Vagina (tissue), 2 donors: ENCODE data around the gene BMPR1B. TPM values are rescaled to one million over a fixed set of nuclear protein-coding genes. Genes with fewer than 3 reads are reported as not detected.
A peak's percentile ranks its signal among the peaks of the same experiment; 100 is the strongest.

ENCODE experiments used
- DNase-seq, 2 donors: peaks; one replicate each; pipeline ENCODE4 v3.0.0-alpha.2; 2017; ENCODE audit errors: extremely low spot score in 2 of 2
- H3K27ac ChIP-seq: fragments of 200-600 bp; sonication (generic); one replicate; pipeline ENCODE4 v1.5.1; 2019
- H3K27me3 ChIP-seq: fragments of 200-600 bp; sonication (generic); one replicate; pipeline ENCODE4 v1.5.1; 2019
- H3K36me3 ChIP-seq, 2 donors: fragments of 200-600 bp; sonication (generic); one replicate each; pipeline ENCODE4 v1.5.1; 2017 to 2019
- H3K4me1 ChIP-seq: fragments of 200-600 bp; sonication (generic); one replicate; pipeline ENCODE4 v1.5.1; 2019
- H3K4me3 ChIP-seq, 2 donors: fragments of 200-600 bp; sonication (generic); 1 replicate in 1 of 2; 2 replicates in 1 of 2; pipeline ENCODE4 v1.5.1; 2016 to 2019
- H3K9me3 ChIP-seq: fragments of 200-600 bp; sonication (generic); one replicate; pipeline ENCODE4 v1.5.1; 2019
- POLR2A ChIP-seq, 2 donors: fragments of 450-650 bp; IDR thresholded peaks; one replicate each; pipeline ENCODE4 v1.6.1; 2017; ENCODE audit warnings: antibody characterized with exemption in 2 of 2, mild to moderate bottlenecking in 2 of 2, moderate library complexity in 2 of 2
- POLR2AphosphoS5 ChIP-seq, 2 donors: sonication (generic); formaldehyde crosslinking; IDR thresholded peaks; one replicate each; pipeline ENCODE4 v1.9.0; 2017; ENCODE audit warnings: antibody characterized with exemption in 2 of 2, mild to moderate bottlenecking in 2 of 2, low read depth in 1 of 2; ENCODE audit not compliant: insufficient read depth in 1 of 2
- intact Hi-C: fragments of 100-400 bp; cut with DNase I; formaldehyde crosslinking; loops from one replicate; pipeline ENCODE4 v1.15.1; 2023
- total RNA-seq: library from RNA; depleted of rRNA; stranded (reverse); fragments of >200 nt; gene quantifications from one replicate; pipeline ENCODE4 v1.2.3, GENCODE V29; 2016
- TF ChIP-seq, protein P1 (sequence below), 3 experiments: fragments of 450-650 bp in 2 of 3; fragments of 200-600 bp in 1 of 3; sonication (generic) in 1 of 3; IDR thresholded peaks; one replicate each; pipeline ENCODE4 v1.5.1; 2017 to 2019; ENCODE audit warnings: antibody characterized with exemption in 3 of 3, mild to moderate bottlenecking in 2 of 3, moderate library complexity in 2 of 3

BMPR1B gene
- total RNA-seq, 1 donor from 2014 or later, result 0.49 TPM

DNA sequence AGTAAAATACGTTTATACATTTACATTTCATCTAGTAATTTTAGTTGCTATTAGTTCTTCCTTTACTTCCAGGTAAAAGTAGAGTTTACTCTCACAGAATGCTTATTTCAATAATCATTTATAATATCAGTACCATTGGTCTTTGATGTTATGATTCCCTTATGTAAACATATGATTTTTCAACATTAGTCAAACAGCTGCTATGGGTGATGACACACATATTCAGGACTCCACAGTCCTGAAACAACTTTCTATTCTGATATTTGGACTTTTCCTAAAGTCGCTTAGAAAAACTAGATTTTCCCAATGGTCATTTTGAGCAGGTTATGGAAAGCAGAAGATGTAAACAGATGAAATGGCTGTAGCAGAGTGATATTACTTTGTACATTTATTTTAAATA, 421.2 kb downstream of the BMPR1B start:
- intact Hi-C loops, result no loop called here
- Histone ChIP-seq H3K9me3 (no peaks in the 10 kb centered on the region), H3K4me1 (no peaks in the 10 kb centered on the region), H3K27ac (no peak overlapping the region), H3K4me3 (no peak overlapping the region), H3K27me3 (no peaks in the 10 kb centered on the region), H3K36me3 (no peaks in the 10 kb centered on the region)
- no peak for DNase-seq
- TF ChIP-seq POLR2AphosphoS5 (IDR thresholded peaks at IDR 0.05; ENCODE audit: insufficient read depth in 1 of 2, low read depth in 1 of 2) (no peak), POLR2A (IDR thresholded peaks at IDR 0.05) (no peak)
- TF ChIP-seq, protein P1, sequence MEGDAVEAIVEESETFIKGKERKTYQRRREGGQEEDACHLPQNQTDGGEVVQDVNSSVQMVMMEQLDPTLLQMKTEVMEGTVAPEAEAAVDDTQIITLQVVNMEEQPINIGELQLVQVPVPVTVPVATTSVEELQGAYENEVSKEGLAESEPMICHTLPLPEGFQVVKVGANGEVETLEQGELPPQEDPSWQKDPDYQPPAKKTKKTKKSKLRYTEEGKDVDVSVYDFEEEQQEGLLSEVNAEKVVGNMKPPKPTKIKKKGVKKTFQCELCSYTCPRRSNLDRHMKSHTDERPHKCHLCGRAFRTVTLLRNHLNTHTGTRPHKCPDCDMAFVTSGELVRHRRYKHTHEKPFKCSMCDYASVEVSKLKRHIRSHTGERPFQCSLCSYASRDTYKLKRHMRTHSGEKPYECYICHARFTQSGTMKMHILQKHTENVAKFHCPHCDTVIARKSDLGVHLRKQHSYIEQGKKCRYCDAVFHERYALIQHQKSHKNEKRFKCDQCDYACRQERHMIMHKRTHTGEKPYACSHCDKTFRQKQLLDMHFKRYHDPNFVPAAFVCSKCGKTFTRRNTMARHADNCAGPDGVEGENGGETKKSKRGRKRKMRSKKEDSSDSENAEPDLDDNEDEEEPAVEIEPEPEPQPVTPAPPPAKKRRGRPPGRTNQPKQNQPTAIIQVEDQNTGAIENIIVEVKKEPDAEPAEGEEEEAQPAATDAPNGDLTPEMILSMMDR (IDR thresholded peaks at IDR 0.05), result no peak

DNA sequence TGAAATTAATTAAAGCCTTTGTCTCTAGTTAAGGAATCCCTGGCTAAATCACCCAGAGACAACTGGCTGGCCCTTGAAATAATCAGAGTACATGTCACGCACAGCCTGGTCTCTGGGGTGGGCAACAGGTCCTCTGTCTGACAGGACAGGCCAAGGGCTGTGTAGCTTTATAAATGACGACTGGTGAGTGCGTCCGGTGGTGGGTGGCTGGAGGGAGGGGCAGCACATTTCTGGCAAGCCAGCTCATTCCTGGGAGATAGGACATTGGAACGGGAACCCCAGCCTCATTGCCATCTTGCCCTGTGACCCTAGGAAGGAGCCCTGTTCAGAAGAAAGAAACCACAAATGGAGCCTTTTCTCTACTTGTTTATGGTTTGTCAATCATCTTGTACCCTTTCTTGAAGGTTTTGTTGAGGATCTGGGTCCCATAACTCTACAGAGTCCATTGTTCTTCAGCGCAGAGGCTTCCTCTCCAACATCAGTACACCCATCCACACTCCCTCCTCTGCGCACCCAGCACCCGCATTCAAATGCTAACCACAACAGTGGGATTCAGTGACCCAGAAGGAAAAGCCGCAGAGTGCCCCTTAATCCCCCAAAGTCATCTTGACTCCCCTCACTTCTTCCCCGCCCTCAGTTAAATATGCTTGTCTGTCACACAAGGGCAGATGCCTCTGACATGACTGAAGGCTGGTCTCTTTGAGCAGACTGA, 422.9 kb downstream of the BMPR1B start:
- H3K4me1 ChIP-seq, result no peaks in the 10 kb centered on the region
- H3K27me3 ChIP-seq, result no peaks in the 10 kb centered on the region
- H3K4me3 ChIP-seq, result no peak overlapping the region
- intact Hi-C loops, result no loop called here
- no peaks in the 10 kb centered on the region for H3K9me3 ChIP-seq
- TF ChIP-seq POLR2A (IDR thresholded peaks at IDR 0.05), result no peak
- TF ChIP-seq, protein P1 (IDR thresholded peaks at IDR 0.05), result no peak
- no peak for TF ChIP-seq POLR2AphosphoS5 (IDR thresholded peaks at IDR 0.05; ENCODE audit: insufficient read depth in 1 of 2, low read depth in 1 of 2)
- no peaks in the 10 kb centered on the region for H3K36me3 ChIP-seq
- no peak overlapping the region for H3K27ac ChIP-seq
- DNase-seq, result peak in 1 of 2 donors; percentile 69

DNA sequence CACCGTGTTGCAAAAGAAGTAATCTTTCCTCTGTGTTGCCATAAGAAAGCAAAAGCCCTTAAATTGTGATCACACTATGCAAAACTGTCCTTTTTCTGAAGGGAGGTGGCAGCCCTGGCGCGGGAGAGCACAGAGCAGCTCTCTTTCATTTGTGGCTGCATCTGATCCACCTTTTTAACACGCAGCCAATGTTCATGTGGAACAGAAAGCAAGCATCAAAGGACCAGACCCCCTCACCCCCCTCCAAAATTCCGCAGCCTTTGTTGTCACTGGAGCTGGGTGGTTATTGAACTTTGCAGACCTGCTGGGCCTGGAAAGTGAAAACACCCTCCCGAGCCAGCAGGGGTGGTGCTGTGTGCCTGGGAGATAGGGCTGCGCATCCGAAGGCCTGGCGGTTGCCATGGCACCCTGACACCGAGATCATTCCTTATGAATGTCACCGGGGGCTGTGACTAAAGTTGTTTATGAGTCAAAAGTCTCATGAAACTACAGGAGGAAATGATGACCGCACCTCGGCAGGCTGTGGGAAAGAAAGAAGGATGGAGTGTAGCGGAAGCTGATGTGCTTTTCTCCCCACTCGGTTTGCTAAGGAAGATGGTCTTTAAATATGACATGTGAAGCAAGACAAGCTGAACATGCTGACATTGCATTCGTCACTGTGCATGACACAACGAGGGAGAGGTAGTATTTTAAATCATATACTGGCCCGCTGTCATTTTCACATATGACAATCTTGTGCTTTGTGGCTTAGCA, 423.7 kb downstream of the BMPR1B start:
- H3K4me1 ChIP-seq, result no peaks in the 10 kb centered on the region
- no peak for TF ChIP-seq POLR2AphosphoS5 (IDR thresholded peaks at IDR 0.05; ENCODE audit: insufficient read depth in 1 of 2, low read depth in 1 of 2)
- no peak for TF ChIP-seq POLR2A (IDR thresholded peaks at IDR 0.05)
- TF ChIP-seq, protein P1 (IDR thresholded peaks at IDR 0.05), result no peak

GRCh38 chr4:95181996-95182306, 424.2 kb downstream of the BMPR1B start:
- Histone ChIP-seq H3K4me1 (no peaks in the 10 kb centered on the region), H3K9me3 (no peaks in the 10 kb centered on the region), H3K27ac (no peak overlapping the region), H3K27me3 (no peaks in the 10 kb centered on the region), H3K36me3 (no peaks in the 10 kb centered on the region), H3K4me3 (no peak overlapping the region)
- TF ChIP-seq POLR2AphosphoS5 (IDR thresholded peaks at IDR 0.05; ENCODE audit: insufficient read depth in 1 of 2, low read depth in 1 of 2) (no peak), POLR2A (IDR thresholded peaks at IDR 0.05) (no peak)
- TF ChIP-seq, protein P1 (IDR thresholded peaks at IDR 0.05), result no peak
- intact Hi-C loops, result no loop called here
- peak in 1 of 2 donors; percentile 40 for DNase-seq

More for the DNA sequence above, 423.7 kb downstream of the BMPR1B start:
- intact Hi-C loops, result no loop called here
- DNase-seq, result peak in 1 of 2 donors; percentile 54
- Histone ChIP-seq H3K27me3 (no peaks in the 10 kb centered on the region), H3K9me3 (no peaks in the 10 kb centered on the region), H3K4me3 (no peak overlapping the region), H3K27ac (no peak overlapping the region), H3K36me3 (no peaks in the 10 kb centered on the region)
